ENCODE results near the gene TNPO3.

The TNPO3 gene

DNA sequence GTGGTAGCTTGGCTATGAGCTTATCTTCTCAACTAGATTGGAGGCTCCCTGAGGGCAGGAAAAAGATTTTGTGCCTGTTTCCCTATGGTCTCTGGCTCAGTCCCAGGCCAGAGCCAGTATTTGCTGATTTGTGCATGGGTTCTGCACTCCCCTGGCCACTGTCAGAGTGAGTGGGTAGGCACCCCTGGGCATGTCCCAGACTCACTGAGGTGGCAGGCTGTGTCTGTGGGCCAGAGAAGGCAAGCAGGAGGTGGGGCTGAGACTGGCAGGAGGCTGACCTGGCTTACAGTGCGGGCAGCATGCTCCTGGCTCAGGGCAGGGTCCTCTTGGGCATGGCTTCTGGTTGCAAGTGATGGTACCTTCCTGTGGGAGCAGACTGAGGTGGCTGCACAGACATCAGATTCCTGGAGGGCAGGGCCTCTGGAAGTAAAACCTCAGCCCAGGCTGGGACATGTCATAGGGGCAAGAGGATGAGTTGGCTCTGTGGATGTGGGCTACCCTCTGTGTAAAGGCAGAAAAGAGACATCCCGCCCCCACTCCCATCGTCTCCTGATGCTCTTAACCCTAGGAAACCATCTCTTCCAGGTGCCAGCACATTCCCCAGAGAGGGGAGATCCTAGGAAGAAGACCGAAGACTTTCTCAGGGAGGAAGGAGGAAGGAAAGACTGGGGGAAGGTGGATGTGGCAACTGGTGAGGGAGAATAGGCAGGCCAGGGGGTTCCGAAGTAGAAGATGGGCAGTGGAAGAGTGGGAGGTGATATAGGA, 148.7 kb downstream of the TNPO3 start:
- no peak for DNase-seq (ENCODE audit: low read depth)
- TF ChIP-seq CTCF (IDR thresholded peaks at IDR 0.05; ENCODE audit: low read depth, low read length, missing control alignments), result no peak
- no peak overlapping the region for H3K4me3 ChIP-seq (ENCODE audit: low read depth, low read length)

DNA sequence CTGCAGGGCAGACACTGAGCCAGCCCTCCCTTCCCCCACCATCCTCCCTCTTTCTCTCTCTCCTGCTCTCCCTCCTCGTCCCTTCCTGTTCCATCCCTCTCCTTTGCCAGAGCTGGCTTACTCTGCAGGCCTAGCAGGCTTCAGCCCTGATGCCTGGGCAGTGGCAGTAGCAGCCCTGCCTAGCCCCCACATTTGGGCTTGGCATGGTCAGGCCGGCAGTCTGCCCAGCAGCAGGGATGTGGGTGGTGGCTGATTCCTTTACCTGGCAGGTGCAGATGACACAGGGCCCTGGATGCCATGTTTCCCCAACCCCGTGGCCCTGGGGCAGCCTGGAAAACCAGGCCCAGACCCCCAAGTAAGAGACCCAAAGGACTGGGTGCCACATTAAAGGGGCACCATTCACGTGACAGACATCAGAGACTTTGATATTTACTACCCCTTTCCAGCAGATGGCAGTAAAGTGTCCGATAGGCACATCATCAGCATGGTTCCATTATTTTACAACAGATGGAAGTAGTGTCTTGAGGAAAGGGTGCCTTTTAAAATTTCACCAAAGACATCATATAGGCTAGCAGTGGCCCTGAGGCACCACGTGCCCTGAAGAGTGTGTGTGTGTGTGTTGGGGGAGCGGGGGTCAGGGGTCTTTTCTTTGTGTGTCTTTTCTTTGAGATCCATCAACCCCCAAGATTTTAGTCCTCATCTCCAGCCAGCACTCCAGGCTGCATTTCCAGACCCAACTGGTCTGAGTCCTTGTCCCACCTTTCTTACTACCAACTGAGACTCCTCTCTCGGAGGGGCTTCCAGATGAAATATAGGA, 150.3 kb downstream of the TNPO3 start:
- TF ChIP-seq CTCF (IDR thresholded peaks at IDR 0.05; ENCODE audit: low read depth, low read length, missing control alignments), result peak; percentile 69
- no peak overlapping the region for H3K4me3 ChIP-seq (ENCODE audit: low read depth, low read length)
- peak; percentile 37 for DNase-seq (ENCODE audit: low read depth)
